ENCODE data around the gene TMEM233.

Gene TMEM233

DNA sequence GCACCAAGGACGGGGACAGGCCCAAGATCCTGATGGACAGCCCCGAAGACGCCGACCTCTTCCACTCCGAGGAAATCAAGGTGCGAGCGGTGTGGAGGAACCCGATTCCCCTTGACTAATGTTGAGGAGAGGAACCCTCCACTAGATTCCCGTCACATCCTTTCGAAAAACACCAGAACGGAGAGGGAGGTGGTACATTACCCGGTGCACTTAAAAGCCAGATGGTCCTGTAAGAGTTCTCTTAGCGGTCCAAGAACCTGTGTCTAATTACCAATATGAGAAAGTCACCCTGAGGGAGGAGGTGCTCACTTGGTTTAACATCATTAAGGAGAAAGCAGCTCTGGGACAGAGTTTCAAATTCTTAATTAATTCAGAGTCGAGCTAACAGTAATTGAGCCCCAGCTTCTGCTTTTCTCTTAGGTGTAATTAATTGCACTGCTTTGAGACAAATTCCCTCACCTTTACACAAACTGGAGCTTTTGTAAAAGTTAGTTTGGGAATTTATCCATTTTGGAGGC, 74.8 kb downstream of the TMEM233 start:
- in situ Hi-C loops (cut with HindIII; ENCODE audit: low sequenced_read_pairs) = no loop called here
- TF ChIP-seq, protein P1, sequence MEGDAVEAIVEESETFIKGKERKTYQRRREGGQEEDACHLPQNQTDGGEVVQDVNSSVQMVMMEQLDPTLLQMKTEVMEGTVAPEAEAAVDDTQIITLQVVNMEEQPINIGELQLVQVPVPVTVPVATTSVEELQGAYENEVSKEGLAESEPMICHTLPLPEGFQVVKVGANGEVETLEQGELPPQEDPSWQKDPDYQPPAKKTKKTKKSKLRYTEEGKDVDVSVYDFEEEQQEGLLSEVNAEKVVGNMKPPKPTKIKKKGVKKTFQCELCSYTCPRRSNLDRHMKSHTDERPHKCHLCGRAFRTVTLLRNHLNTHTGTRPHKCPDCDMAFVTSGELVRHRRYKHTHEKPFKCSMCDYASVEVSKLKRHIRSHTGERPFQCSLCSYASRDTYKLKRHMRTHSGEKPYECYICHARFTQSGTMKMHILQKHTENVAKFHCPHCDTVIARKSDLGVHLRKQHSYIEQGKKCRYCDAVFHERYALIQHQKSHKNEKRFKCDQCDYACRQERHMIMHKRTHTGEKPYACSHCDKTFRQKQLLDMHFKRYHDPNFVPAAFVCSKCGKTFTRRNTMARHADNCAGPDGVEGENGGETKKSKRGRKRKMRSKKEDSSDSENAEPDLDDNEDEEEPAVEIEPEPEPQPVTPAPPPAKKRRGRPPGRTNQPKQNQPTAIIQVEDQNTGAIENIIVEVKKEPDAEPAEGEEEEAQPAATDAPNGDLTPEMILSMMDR (IDR thresholded peaks at IDR 0.05; ENCODE audit: low read depth, low read length) = no peak
- no peak for DNase-seq (ENCODE audit: low read depth, low spot score)
- H3K4me3 ChIP-seq (ENCODE audit: low read depth, low read length) = peak overlapping the region; percentile 99

DNA sequence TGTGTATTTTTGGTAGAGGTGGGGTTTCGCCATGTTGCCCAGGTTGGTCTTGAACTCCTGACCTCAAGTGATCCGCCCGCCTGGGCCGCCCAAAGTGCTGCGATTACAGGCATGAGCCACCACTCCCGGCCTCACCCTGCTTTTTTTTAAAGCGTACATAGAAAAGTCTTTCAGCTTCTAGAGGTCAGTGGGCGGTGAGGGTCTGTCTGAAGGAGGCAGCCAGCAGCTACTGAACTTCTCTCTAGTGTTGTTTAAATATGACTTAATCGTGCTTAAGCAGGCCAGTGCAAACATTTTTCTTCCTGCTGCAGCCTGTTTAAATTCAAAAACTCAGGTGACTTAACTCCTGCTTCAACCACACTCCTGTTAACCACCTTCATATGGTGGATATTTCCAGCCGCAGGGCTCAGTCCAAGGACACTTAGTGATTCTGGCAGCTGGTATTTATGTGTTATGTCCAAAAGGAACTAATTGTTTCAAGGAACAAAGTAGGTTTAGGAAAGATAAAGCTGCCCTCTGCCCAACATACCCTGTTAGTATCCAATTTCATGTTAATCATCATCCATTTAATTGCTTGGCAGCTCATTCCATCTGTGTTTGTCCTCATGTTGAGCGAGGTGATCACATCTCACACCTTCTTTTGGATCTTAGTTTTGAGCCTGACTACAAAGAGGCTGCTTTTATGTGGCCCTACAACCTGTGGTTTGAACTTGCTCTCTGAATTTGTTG, 76.3 kb downstream of the TMEM233 start:
- TF ChIP-seq, protein P1 (IDR thresholded peaks at IDR 0.05; ENCODE audit: low read depth, low read length) = no peak
- DNase-seq (ENCODE audit: low read depth, low spot score) = no peak
- H3K4me3 ChIP-seq (ENCODE audit: low read depth, low read length) = no peak overlapping the region
- in situ Hi-C loops (cut with HindIII; ENCODE audit: low sequenced_read_pairs) = no loop called here

DNA sequence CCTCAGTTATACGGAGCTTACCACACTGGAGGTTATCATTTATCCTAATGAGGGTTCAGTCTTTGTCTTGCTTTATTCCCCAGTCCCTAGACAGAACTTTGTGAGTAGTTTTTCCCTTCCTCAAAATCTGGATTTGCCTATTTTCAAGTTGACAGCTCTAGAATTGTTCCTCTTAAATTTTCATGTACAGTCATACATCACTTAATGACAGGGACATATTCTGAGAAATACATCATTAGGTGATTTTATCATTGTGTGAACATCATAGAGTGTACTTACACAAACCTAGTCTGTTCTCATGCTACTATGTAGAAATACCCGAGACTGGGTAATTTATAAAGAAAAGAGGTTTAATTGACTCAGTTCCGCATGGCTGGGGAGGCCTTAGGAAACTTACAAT, 77.5 kb downstream of the TMEM233 start:
- in situ Hi-C loops (cut with HindIII; ENCODE audit: low sequenced_read_pairs) = no loop called here
- no peak for DNase-seq (ENCODE audit: low read depth, low spot score)
- no peak overlapping the region for H3K4me3 ChIP-seq (ENCODE audit: low read depth, low read length)
- TF ChIP-seq, protein P1 (IDR thresholded peaks at IDR 0.05; ENCODE audit: low read depth, low read length) = no peak

DNA sequence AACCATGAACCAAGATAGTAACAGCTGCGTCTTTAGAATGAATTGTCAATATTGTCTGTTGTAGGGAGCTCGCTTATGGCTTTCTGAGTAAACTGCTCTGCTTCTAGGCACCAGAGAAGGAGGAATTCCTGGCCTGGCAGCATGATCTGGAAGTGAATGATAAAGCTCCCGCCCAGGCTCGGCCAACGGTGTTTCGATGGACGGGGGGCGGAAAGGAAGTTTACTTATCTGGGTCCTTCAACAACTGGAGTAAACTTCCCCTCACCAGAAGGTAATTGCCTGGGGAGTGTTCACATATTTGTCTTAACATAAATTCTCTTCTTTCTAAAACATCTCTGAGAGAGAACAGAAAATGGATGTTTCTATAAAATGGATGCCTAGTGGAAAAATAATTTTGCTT, 78.6 kb downstream of the TMEM233 start:
- no peak overlapping the region for H3K4me3 ChIP-seq (ENCODE audit: low read depth, low read length)
- TF ChIP-seq, protein P1 (IDR thresholded peaks at IDR 0.05; ENCODE audit: low read depth, low read length) = no peak
- in situ Hi-C loops (cut with HindIII; ENCODE audit: low sequenced_read_pairs) = no loop called here
- no peak for DNase-seq (ENCODE audit: low read depth, low spot score)

DNA sequence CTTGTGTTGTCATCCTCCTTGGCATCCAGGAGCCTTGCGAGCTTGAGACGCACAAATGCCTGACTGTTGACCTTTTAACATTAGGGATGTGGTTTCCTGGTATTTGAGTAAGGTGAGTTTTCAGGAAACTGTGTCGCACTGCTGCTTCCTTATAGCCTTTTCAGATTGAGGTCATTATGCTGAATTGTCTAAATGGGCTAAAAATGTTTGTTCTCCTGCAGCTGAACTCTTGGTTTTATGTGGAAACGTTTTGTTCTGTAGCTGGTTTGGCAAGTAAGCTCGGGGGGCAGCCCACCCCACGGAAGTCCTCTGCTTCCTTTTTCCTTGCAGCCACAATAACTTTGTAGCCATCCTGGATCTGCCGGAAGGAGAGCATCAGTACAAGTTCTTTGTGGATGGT, 80.1 kb downstream of the TMEM233 start:
- H3K4me3 ChIP-seq (ENCODE audit: low read depth, low read length) = no peak overlapping the region
- in situ Hi-C loops (cut with HindIII; ENCODE audit: low sequenced_read_pairs) = no loop called here
- DNase-seq (ENCODE audit: low read depth, low spot score) = no peak
- TF ChIP-seq, protein P1 (IDR thresholded peaks at IDR 0.05; ENCODE audit: low read depth, low read length) = no peak

DNA sequence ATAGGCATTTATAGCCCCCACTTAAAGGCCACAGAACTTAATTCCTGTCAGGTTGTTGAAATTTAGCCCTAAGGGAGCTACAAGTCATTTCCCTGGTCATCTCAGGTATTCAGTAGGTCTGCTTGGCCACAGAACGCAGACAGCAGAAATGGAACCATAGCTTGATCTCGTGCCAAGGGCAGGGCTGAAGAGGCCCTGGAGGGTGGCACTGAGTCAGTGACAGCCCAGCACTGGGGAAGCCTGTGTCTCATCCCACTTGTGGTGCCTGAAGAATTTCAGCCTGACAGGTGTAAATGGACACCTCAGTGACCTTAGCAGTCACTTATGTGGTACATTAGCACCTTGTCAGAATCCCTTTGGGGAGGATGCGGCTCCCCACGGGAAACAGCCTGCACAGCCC, 81.0 kb downstream of the TMEM233 start:
- in situ Hi-C loops (cut with HindIII; ENCODE audit: low sequenced_read_pairs) = no loop called here
- DNase-seq (ENCODE audit: low read depth, low spot score) = no peak
- TF ChIP-seq, protein P1 (IDR thresholded peaks at IDR 0.05; ENCODE audit: low read depth, low read length) = no peak
- no peak overlapping the region for H3K4me3 ChIP-seq (ENCODE audit: low read depth, low read length)

All from astrocyte of the spinal cord (primary cell).